GM19239 (cell line): ENCODE results near the gene TMPRSS5.

Experiments used
- DNase-seq: peaks from one replicate; pipeline ENCODE4 v3.0.0; 2011; ENCODE audit warnings: low spot score; ENCODE audit not compliant: insufficient read length
- FAIRE-seq: peaks from 2 replicates; lab custom pipeline; 2011; peaks lifted over from hg19 to GRCh38; lab: Jason Lieb, UNC

Gene TMPRSS5

GRCh38 chr11:113637636-113638035 lies 68.5 kb downstream of the TMPRSS5 start:
- FAIRE-seq (no peak), DNase-seq (no peak)
